Loucy (cell line): ENCODE results near the gene SGPL1.
A peak's percentile ranks its signal among the peaks of the same experiment; 100 is the strongest.

Experiments used
- H2AFZ ChIP-seq: fragments of 200-600 bp; sonication (generic); 2 replicates; pipeline ENCODE4 v1.6.0; 2016; ENCODE audit warnings: antibody characterized with exemption, mild to moderate bottlenecking, low read length, moderate library complexity
- H3F3A ChIP-seq: fragments of 200-600 bp; 2 replicates; pipeline ENCODE4 v1.6.0; 2016; ENCODE audit warnings: antibody characterized with exemption, low read depth, mild to moderate bottlenecking
- H3K27me3 ChIP-seq: fragments of 200-600 bp; sonication (generic); 2 replicates; pipeline ENCODE4 v1.6.1; 2014; ENCODE audit warnings: low read length, mild to moderate bottlenecking; ENCODE audit not compliant: insufficient read depth, poor library complexity, severe bottlenecking
- H3K36me3 ChIP-seq: fragments of 200-600 bp; sonication (generic); 2 replicates; pipeline ENCODE4 v1.6.1; 2016; ENCODE audit warnings: low read length; ENCODE audit not compliant: insufficient read depth
- H3K4me1 ChIP-seq: fragments of 200-600 bp; sonication (generic); 2 replicates; pipeline ENCODE4 v1.5.1; 2014; ENCODE audit warnings: low read length, mild to moderate bottlenecking; ENCODE audit not compliant: insufficient read depth, poor library complexity, severe bottlenecking
- H3K4me2 ChIP-seq: fragments of 200-600 bp; sonication (generic); 2 replicates; pipeline ENCODE4 v1.6.0; 2014; ENCODE audit warnings: antibody characterized with exemption, low read length, low read depth, mild to moderate bottlenecking; ENCODE audit not compliant: poor library complexity, severe bottlenecking
- H3K4me3 ChIP-seq: fragments of 200-600 bp; sonication (generic); 2 replicates; pipeline ENCODE4 v1.5.1; 2014; ENCODE audit warnings: low read length, mild to moderate bottlenecking, mixed read lengths; ENCODE audit not compliant: poor library complexity, severe bottlenecking
- H3K79me2 ChIP-seq: fragments of 200-600 bp; sonication (generic); 2 replicates; pipeline ENCODE4 v1.6.1; 2014; ENCODE audit warnings: low read length; ENCODE audit not compliant: insufficient read depth
- H3K9ac ChIP-seq: fragments of 200-600 bp; sonication (generic); 2 replicates; pipeline ENCODE4 v1.6.0; 2014; ENCODE audit warnings: mild to moderate bottlenecking, low read depth, low read length, moderate library complexity; ENCODE audit not compliant: poor library complexity, severe bottlenecking
- H3K9me2 ChIP-seq: fragments of 200-600 bp; sonication (generic); replicated peaks from 2 replicates; pipeline ENCODE4 v1.6.1; 2016; ENCODE audit warnings: low read depth, low read length, mixed read lengths
- H3K9me3 ChIP-seq: fragments of 200-600 bp; sonication (generic); 2 replicates; pipeline ENCODE4 v1.6.1; 2014; ENCODE audit warnings: mild to moderate bottlenecking, antibody characterized with exemption, low read length, low read depth; ENCODE audit not compliant: insufficient read depth
- H4K20me1 ChIP-seq: fragments of 200-600 bp; sonication (generic); 2 replicates; pipeline ENCODE4 v1.6.0; 2014; ENCODE audit warnings: antibody characterized with exemption, low read length, mild to moderate bottlenecking; ENCODE audit not compliant: insufficient read depth, poor library complexity, severe bottlenecking
- EZH2phosphoT487 ChIP-seq: fragments of 200-600 bp; IDR thresholded peaks from 2 replicates; pipeline ENCODE4 v1.6.1; 2018; ENCODE audit warnings: antibody characterized with exemption, mild to moderate bottlenecking, moderate library complexity, borderline replicate concordance
- TF ChIP-seq, protein P1 (sequence below): fragments of 200-600 bp; sonication (generic); conservative IDR thresholded peaks from 2 replicates; pipeline ENCODE4 v1.5.1; 2014; ENCODE audit warnings: mild to moderate bottlenecking, antibody characterized with exemption, low read length

The SGPL1 gene

DNA sequence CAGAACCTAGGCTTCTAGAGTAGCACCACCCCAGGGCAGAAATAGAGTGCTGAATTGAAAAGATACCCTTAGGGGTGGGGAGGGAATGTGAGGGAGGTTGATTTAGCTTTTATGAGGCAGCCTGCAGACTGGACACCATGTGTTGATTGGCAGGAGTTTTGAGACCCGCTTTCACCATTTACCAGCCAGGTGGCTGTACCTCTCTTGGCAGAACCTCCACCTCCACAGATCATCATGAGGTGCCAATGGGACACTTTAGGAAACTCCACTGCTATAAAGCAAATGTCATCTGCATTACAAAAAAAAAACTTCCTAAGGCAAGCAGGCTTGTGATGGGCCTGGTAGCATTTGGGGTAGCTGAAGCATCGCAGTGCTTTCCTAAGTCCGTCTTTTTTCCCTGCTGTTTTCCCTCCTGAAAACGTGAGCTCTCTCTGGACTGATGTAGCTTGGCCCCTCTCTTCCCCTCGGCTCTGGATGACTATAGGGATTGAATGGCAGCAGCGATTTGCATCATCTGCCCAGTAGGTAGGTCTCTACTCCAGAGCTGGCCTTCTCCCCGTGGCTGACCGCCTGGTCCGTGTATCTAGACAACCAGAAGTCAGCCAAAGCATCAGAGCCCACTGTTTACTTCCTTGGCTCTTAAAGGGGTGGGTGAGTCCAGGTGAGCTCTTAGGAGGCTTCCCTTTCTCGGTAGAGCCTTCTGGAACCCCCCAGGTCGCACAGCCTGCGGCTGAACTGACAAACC lies 71.3 kb downstream of the SGPL1 start:
- peaks cover 15% of the 10 kb centered on the region for H3K4me1 ChIP-seq
- H3K9me2 ChIP-seq: no peaks in the 10 kb centered on the region
- peak overlapping the region; percentile 80 for H3K4me3 ChIP-seq
- no peaks in the 10 kb centered on the region for H4K20me1 ChIP-seq
- peak overlapping the region; percentile 93 for H3K4me2 ChIP-seq
- TF ChIP-seq EZH2phosphoT487: no peak
- TF ChIP-seq, protein P1, sequence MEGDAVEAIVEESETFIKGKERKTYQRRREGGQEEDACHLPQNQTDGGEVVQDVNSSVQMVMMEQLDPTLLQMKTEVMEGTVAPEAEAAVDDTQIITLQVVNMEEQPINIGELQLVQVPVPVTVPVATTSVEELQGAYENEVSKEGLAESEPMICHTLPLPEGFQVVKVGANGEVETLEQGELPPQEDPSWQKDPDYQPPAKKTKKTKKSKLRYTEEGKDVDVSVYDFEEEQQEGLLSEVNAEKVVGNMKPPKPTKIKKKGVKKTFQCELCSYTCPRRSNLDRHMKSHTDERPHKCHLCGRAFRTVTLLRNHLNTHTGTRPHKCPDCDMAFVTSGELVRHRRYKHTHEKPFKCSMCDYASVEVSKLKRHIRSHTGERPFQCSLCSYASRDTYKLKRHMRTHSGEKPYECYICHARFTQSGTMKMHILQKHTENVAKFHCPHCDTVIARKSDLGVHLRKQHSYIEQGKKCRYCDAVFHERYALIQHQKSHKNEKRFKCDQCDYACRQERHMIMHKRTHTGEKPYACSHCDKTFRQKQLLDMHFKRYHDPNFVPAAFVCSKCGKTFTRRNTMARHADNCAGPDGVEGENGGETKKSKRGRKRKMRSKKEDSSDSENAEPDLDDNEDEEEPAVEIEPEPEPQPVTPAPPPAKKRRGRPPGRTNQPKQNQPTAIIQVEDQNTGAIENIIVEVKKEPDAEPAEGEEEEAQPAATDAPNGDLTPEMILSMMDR: no peak
- no peak overlapping the region for H2AFZ ChIP-seq
- peak overlapping the region; percentile 85 for H3K9ac ChIP-seq
- H3K79me2 ChIP-seq: no peaks in the 10 kb centered on the region
- H3K36me3 ChIP-seq: no peaks in the 10 kb centered on the region; the same call in 1 of the 2 replicates
- no peaks in the 10 kb centered on the region for H3K9me3 ChIP-seq
- no peaks in the 10 kb centered on the region for H3K27me3 ChIP-seq
- no peaks in the 10 kb centered on the region for H3F3A ChIP-seq

DNA sequence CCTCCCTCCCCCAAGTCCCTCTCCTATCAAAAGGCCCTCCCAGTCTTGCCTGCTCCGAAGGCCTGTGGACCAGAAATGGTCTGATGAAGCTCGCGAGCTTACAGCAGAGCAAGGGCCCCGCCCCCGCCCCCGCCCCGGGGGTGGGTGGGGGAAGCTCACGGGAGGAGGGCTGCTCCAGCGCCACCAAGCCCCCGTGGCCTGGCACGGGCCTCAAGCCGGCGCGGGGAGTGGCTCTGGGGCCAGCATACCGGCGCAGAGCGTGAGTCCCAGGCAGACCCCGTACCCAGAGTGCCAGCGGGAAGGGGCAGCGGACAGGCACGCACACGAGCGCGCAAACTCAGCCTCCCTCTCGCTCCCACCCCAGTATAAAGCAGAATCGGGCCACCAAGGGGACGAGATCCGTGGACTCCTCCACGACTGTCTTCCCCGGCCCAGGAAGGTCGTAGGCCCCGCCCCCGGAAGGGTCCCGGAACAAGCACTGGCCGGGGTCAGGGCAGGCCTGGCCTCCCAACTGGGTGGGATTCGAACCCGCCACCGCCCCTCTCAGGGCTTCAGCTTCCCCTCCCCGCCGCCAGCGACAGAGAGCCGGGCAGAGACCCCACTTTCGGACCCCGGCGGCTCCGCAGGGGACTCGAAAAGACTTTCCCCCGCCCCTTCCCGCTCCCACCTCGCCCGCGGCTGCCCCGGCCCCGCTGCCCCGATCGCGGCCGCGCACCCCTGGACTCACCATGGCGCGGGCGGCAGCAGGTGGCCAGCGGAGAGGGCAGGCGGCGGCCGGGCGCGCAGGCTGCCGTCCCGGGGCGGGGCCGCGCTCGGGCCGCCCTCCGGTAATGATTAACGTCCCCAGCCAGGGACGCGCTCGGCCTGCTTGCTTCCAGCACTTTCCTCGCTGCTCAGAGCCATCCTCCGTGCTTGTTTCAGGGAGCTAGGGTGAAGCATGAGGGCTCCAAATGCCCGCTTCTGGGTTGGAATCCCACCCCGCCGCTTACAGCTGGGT lies 72.4 kb downstream of the SGPL1 start, which contains the start of gene PCBD1:
PCBD1 (minus strand) TSS at position 762 of the 997 bp plus-strand sequence; CDS start at position 730, 32 bp downstream.
- Histone ChIP-seq H3F3A (no peaks in the 10 kb centered on the region), H2AFZ (peak within 1 kb of the TSS; percentile 95), H4K20me1 (no peaks in the 10 kb centered on the region), H3K27me3 (no peaks in the 10 kb centered on the region), H3K4me3 (peak within 1 kb of the TSS; percentile 80), H3K9me2 (no peaks in the 10 kb centered on the region), H3K36me3 (no peaks in the 10 kb centered on the region; the same call in 1 of the 2 replicates), H3K9me3 (no peaks in the 10 kb centered on the region), H3K4me1 (peaks cover 15% of the 10 kb centered on the region), H3K4me2 (peak within 1 kb of the TSS; percentile 93), H3K9ac (peak within 1 kb of the TSS; percentile 85), H3K79me2 (no peaks in the 10 kb centered on the region)
- no peak for TF ChIP-seq EZH2phosphoT487

DNA sequence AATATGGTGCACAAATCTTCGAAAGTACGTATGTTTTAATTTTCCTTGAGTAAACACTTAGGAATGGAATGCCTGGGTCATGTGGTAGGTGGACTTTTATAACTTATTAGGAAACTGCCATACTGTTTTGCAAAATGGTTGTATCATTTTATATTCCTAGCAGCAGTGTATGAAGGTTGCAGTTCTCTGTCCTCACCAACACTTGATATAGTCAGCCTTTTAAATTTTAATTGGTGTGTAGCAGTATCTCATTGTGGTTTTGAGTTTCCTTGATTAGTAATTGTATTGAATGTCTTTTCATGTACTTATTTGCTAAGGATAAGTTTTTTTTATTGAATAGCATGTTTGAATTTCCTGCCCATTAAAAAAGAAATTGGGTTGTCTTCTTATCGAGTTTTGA lies 73.5 kb downstream of the SGPL1 start:
- H3K9me3 ChIP-seq: no peaks in the 10 kb centered on the region
- H3K4me2 ChIP-seq: peak overlapping the region; percentile 93
- no peak for TF ChIP-seq EZH2phosphoT487
- TF ChIP-seq, protein P1: no peak
- H3F3A ChIP-seq: no peaks in the 10 kb centered on the region
- no peaks in the 10 kb centered on the region for H3K27me3 ChIP-seq
- H3K9ac ChIP-seq: peak overlapping the region; percentile 85
- no peaks in the 10 kb centered on the region; the same call in 1 of the 2 replicates for H3K36me3 ChIP-seq
- H2AFZ ChIP-seq: peak overlapping the region; percentile 95; the same call in 1 of the 2 replicates
- H3K9me2 ChIP-seq: no peaks in the 10 kb centered on the region
- peak overlapping the region; percentile 80 for H3K4me3 ChIP-seq
- peaks cover 15% of the 10 kb centered on the region for H3K4me1 ChIP-seq
- H4K20me1 ChIP-seq: no peaks in the 10 kb centered on the region
- no peaks in the 10 kb centered on the region for H3K79me2 ChIP-seq
